GM23338 (cell line): Measurements from ENCODE around the gene EIF4E3. TPM values are rescaled to one million over a fixed set of nuclear protein-coding genes. Genes with fewer than 3 reads are reported as not detected.

ENCODE experiments used
- ATAC-seq: fragments of 200-7000 bp; cut with Tn5 transposase; 3 replicates; pipeline ENCODE4 v1.9.1; 2020
- DNase-seq: peaks from one replicate; pipeline ENCODE4 v3.0.0-alpha.2; 2015; ENCODE audit warnings: low spot score
- H2AFZ ChIP-seq: fragments of 200-600 bp; sonication (generic); 2 replicates; pipeline ENCODE4 v1.8.0; 2016; ENCODE audit warnings: antibody characterized with exemption, mild to moderate bottlenecking, moderate library complexity
- H3F3A ChIP-seq: fragments of 200-600 bp; sonication (generic); replicated peaks from 2 replicates; pipeline ENCODE4 v1.8.0; 2017; ENCODE audit warnings: antibody characterized with exemption, mixed run types, low read depth
- H3K27ac ChIP-seq: fragments of 200-600 bp; sonication (generic); 2 replicates; pipeline ENCODE4 v1.6.1; 2016; ENCODE audit warnings: low read depth
- H3K27me3 ChIP-seq: fragments of 200-600 bp; sonication (generic); 2 replicates; pipeline ENCODE4 v1.8.0; 2016; ENCODE audit warnings: mild to moderate bottlenecking, mixed run types, moderate library complexity; ENCODE audit not compliant: insufficient read depth
- H3K36me3 ChIP-seq: fragments of 200-600 bp; sonication (generic); 2 replicates; pipeline ENCODE4 v1.8.0; 2016; ENCODE audit warnings: mild to moderate bottlenecking; ENCODE audit not compliant: insufficient read depth
- H3K4me1 ChIP-seq: fragments of 200-600 bp; sonication (generic); 2 replicates; pipeline ENCODE4 v1.8.0; 2016; ENCODE audit warnings: mild to moderate bottlenecking, moderate library complexity; ENCODE audit not compliant: insufficient read depth
- H3K4me2 ChIP-seq: fragments of 200-600 bp; sonication (generic); 2 replicates; pipeline ENCODE4 v1.7.1; 2017; ENCODE audit warnings: mixed run types
- H3K4me3 ChIP-seq: fragments of 200-600 bp; sonication (generic); 2 replicates; pipeline ENCODE4 v1.6.1; 2016; ENCODE audit warnings: mixed run types
- H3K79me2 ChIP-seq: fragments of 200-600 bp; sonication (generic); replicated peaks from 2 replicates; pipeline ENCODE4 v1.8.0; 2017; ENCODE audit warnings: mild to moderate bottlenecking; ENCODE audit not compliant: insufficient read depth
- H3K9me2 ChIP-seq: fragments of 200-600 bp; sonication (generic); 2 replicates; pipeline ENCODE4 v1.8.0; 2017; ENCODE audit not compliant: insufficient read depth
- H4K20me1 ChIP-seq: fragments of 200-600 bp; sonication (generic); replicated peaks from 2 replicates; pipeline ENCODE4 v1.8.0; 2017; ENCODE audit warnings: mild to moderate bottlenecking; ENCODE audit not compliant: insufficient read depth
- H3K27ac Mint-ChIP-seq: 2 replicates; pipeline ENCODE4 v1.8.0; 2020; ENCODE audit warnings: inconsistent platforms, mild to moderate bottlenecking, moderate library complexity, mixed read lengths
- H3K27me3 Mint-ChIP-seq: 3 replicates; pipeline ENCODE4 v1.8.0; 2022; ENCODE audit warnings: low read depth, mild to moderate bottlenecking, moderate library complexity, mixed read lengths, inconsistent platforms; ENCODE audit not compliant: insufficient read depth, poor library complexity
- H3K36me3 Mint-ChIP-seq: 3 replicates; pipeline ENCODE4 v1.8.0; 2021; ENCODE audit warnings: low read depth, mild to moderate bottlenecking, inconsistent platforms, moderate library complexity, mixed read lengths
- H3K4me1 Mint-ChIP-seq: 3 replicates; pipeline ENCODE4 v1.8.0; 2020; ENCODE audit warnings: mild to moderate bottlenecking, inconsistent platforms, mixed read lengths
- H3K4me3 Mint-ChIP-seq: 3 replicates; pipeline ENCODE4 v1.8.0; 2021; ENCODE audit warnings: moderate library complexity, mild to moderate bottlenecking, inconsistent platforms, mixed read lengths
- H3K9me3 Mint-ChIP-seq: 3 replicates; pipeline ENCODE4 v1.8.0; 2020; ENCODE audit warnings: moderate library complexity, mild to moderate bottlenecking, inconsistent platforms, mixed read lengths
- CREB1 ChIP-seq: fragments of 250-450 bp; sonication (Bioruptor Pico); IDR thresholded peaks from 2 replicates; pipeline ENCODE4 v1.5.0; 2020; ENCODE audit warnings: low read depth, mild to moderate bottlenecking, moderate library complexity
- EZH2 ChIP-seq: fragments of 200-600 bp; sonication (generic); IDR thresholded peaks from one replicate; pipeline ENCODE4 v1.8.0; 2017; ENCODE audit warnings: antibody characterized with exemption, mild to moderate bottlenecking, low read depth; ENCODE audit not compliant: unreplicated experiment
- EZH2phosphoT487 ChIP-seq: fragments of 200-600 bp; sonication (generic); IDR thresholded peaks from one replicate; pipeline ENCODE4 v1.8.1; 2018; ENCODE audit warnings: antibody characterized with exemption; ENCODE audit not compliant: unreplicated experiment
- JUNB ChIP-seq: IDR thresholded peaks from one replicate; pipeline ENCODE4 v1.6.1; 2016; ENCODE audit warnings: antibody characterized with exemption; ENCODE audit not compliant: unreplicated experiment
- NANOG ChIP-seq: IDR thresholded peaks from 2 replicates; pipeline ENCODE4 v1.6.1; 2016; ENCODE audit warnings: antibody characterized with exemption, borderline replicate concordance
- POLR2AphosphoS5 ChIP-seq: IDR thresholded peaks from 2 replicates; pipeline ENCODE4 v1.6.1; 2016; ENCODE audit warnings: antibody characterized with exemption, low read depth
- REST ChIP-seq: IDR thresholded peaks from one replicate; pipeline ENCODE4 v1.6.1; 2018; ENCODE audit warnings: antibody characterized with exemption; ENCODE audit not compliant: unreplicated experiment
- STAT1 ChIP-seq: IDR thresholded peaks from one replicate; pipeline ENCODE4 v1.6.1; 2016; ENCODE audit warnings: antibody characterized with exemption; ENCODE audit not compliant: unreplicated experiment
- ZNF114 ChIP-seq: fragments of 250-450 bp; sonication (Bioruptor Pico); IDR thresholded peaks from 2 replicates; pipeline ENCODE4 v1.5.0; 2020; ENCODE audit warnings: mild to moderate bottlenecking, moderate library complexity
- ZNF331 ChIP-seq: fragments of 250-450 bp; sonication (Bioruptor Pico); IDR thresholded peaks from 2 replicates; pipeline ENCODE4 v1.5.0; 2020; ENCODE audit warnings: low read depth, mild to moderate bottlenecking, moderate library complexity
- polyA plus RNA-seq: library from polyadenylated mRNA; unstranded; fragments of >200 nt; fragmentation: Nextera tagmentation; extraction: Ambion mirVana; gene quantifications from 2 replicates; pipeline ENCODE4 v1.2.1, GENCODE V29; 2016
- total RNA-seq: library from RNA; depleted of rRNA; stranded (reverse); fragments of >200 nt; shearing (Covaris generic); gene quantifications from 2 replicates; pipeline ENCODE4 v1.2.3, GENCODE V29; 2014
- TF ChIP-seq, protein P1 (sequence below), 2 experiments: fragments of 200-600 bp in 1 of 2; sonication (generic) in 1 of 2; conservative IDR thresholded peaks; 2 replicates each; pipeline versions ENCODE4 v1.5.1 to v1.6.1; 2016 to 2017; ENCODE audit warnings: antibody characterized with exemption in 2 of 2, low read depth in 2 of 2, mild to moderate bottlenecking in 2 of 2, moderate library complexity in 1 of 2
- TF ChIP-seq, protein P2 (sequence below): IDR thresholded peaks from 2 replicates; pipeline ENCODE4 v1.6.1; 2016; ENCODE audit warnings: antibody characterized with exemption
- TF ChIP-seq, protein P3 (sequence below): fragments of 250-450 bp; sonication (Bioruptor Pico); IDR thresholded peaks from 2 replicates; pipeline ENCODE4 v1.5.0; 2020; ENCODE audit warnings: mild to moderate bottlenecking, moderate library complexity

The EIF4E3 gene
- total and polyA plus RNA-seq, 2 experiments from 2014 or later: 6.0 to 9.7 TPM

GRCh38 chr3:71702131-71703024, 22.8 kb downstream of the EIF4E3 start:
- Histone ChIP-seq H3K9me2 (peaks cover 4% of the 10 kb centered on the region; the same call in 1 of the 2 replicates), H3K4me3 (no peak overlapping the region), H3K4me1 (no peaks in the 10 kb centered on the region), H3K4me2 (no peak overlapping the region), H3K27ac (no peak overlapping the region), H3K27me3 (no peaks in the 10 kb centered on the region), H3F3A (no peaks in the 10 kb centered on the region), H4K20me1 (no peaks in the 10 kb centered on the region), H3K79me2 (no peaks in the 10 kb centered on the region), H3K36me3 (no peaks in the 10 kb centered on the region), H2AFZ (no peak overlapping the region)
- Mint-ChIP-seq H3K4me3 (no peak overlapping the region), H3K36me3 (peaks cover 8% of the 10 kb centered on the region), H3K9me3 (no peaks in the 10 kb centered on the region; the same call in 2 of the 3 replicates), H3K27ac (no peak overlapping the region), H3K27me3 (no peaks in the 10 kb centered on the region), H3K4me1 (peaks cover 8% of the 10 kb centered on the region)
- DNase-seq (no peak), ATAC-seq (no peak)
- TF ChIP-seq EZH2phosphoT487 (no peak), STAT1 (no peak), EZH2 (no peak), NANOG (no peak), JUNB (no peak), REST (no peak), ZNF331 (CRISPR knock-in tag) (no peak), ZNF114 (CRISPR knock-in tag) (no peak), POLR2AphosphoS5 (no peak), CREB1 (CRISPR knock-in tag) (no peak)
- TF ChIP-seq, protein P1, sequence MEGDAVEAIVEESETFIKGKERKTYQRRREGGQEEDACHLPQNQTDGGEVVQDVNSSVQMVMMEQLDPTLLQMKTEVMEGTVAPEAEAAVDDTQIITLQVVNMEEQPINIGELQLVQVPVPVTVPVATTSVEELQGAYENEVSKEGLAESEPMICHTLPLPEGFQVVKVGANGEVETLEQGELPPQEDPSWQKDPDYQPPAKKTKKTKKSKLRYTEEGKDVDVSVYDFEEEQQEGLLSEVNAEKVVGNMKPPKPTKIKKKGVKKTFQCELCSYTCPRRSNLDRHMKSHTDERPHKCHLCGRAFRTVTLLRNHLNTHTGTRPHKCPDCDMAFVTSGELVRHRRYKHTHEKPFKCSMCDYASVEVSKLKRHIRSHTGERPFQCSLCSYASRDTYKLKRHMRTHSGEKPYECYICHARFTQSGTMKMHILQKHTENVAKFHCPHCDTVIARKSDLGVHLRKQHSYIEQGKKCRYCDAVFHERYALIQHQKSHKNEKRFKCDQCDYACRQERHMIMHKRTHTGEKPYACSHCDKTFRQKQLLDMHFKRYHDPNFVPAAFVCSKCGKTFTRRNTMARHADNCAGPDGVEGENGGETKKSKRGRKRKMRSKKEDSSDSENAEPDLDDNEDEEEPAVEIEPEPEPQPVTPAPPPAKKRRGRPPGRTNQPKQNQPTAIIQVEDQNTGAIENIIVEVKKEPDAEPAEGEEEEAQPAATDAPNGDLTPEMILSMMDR (conservative IDR thresholded peaks at IDR 0.05; ENCODE audit: low read depth in 2 of 2): no peak
- TF ChIP-seq, protein P2, sequence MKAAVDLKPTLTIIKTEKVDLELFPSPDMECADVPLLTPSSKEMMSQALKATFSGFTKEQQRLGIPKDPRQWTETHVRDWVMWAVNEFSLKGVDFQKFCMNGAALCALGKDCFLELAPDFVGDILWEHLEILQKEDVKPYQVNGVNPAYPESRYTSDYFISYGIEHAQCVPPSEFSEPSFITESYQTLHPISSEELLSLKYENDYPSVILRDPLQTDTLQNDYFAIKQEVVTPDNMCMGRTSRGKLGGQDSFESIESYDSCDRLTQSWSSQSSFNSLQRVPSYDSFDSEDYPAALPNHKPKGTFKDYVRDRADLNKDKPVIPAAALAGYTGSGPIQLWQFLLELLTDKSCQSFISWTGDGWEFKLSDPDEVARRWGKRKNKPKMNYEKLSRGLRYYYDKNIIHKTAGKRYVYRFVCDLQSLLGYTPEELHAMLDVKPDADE: no peak
- TF ChIP-seq, protein P3, sequence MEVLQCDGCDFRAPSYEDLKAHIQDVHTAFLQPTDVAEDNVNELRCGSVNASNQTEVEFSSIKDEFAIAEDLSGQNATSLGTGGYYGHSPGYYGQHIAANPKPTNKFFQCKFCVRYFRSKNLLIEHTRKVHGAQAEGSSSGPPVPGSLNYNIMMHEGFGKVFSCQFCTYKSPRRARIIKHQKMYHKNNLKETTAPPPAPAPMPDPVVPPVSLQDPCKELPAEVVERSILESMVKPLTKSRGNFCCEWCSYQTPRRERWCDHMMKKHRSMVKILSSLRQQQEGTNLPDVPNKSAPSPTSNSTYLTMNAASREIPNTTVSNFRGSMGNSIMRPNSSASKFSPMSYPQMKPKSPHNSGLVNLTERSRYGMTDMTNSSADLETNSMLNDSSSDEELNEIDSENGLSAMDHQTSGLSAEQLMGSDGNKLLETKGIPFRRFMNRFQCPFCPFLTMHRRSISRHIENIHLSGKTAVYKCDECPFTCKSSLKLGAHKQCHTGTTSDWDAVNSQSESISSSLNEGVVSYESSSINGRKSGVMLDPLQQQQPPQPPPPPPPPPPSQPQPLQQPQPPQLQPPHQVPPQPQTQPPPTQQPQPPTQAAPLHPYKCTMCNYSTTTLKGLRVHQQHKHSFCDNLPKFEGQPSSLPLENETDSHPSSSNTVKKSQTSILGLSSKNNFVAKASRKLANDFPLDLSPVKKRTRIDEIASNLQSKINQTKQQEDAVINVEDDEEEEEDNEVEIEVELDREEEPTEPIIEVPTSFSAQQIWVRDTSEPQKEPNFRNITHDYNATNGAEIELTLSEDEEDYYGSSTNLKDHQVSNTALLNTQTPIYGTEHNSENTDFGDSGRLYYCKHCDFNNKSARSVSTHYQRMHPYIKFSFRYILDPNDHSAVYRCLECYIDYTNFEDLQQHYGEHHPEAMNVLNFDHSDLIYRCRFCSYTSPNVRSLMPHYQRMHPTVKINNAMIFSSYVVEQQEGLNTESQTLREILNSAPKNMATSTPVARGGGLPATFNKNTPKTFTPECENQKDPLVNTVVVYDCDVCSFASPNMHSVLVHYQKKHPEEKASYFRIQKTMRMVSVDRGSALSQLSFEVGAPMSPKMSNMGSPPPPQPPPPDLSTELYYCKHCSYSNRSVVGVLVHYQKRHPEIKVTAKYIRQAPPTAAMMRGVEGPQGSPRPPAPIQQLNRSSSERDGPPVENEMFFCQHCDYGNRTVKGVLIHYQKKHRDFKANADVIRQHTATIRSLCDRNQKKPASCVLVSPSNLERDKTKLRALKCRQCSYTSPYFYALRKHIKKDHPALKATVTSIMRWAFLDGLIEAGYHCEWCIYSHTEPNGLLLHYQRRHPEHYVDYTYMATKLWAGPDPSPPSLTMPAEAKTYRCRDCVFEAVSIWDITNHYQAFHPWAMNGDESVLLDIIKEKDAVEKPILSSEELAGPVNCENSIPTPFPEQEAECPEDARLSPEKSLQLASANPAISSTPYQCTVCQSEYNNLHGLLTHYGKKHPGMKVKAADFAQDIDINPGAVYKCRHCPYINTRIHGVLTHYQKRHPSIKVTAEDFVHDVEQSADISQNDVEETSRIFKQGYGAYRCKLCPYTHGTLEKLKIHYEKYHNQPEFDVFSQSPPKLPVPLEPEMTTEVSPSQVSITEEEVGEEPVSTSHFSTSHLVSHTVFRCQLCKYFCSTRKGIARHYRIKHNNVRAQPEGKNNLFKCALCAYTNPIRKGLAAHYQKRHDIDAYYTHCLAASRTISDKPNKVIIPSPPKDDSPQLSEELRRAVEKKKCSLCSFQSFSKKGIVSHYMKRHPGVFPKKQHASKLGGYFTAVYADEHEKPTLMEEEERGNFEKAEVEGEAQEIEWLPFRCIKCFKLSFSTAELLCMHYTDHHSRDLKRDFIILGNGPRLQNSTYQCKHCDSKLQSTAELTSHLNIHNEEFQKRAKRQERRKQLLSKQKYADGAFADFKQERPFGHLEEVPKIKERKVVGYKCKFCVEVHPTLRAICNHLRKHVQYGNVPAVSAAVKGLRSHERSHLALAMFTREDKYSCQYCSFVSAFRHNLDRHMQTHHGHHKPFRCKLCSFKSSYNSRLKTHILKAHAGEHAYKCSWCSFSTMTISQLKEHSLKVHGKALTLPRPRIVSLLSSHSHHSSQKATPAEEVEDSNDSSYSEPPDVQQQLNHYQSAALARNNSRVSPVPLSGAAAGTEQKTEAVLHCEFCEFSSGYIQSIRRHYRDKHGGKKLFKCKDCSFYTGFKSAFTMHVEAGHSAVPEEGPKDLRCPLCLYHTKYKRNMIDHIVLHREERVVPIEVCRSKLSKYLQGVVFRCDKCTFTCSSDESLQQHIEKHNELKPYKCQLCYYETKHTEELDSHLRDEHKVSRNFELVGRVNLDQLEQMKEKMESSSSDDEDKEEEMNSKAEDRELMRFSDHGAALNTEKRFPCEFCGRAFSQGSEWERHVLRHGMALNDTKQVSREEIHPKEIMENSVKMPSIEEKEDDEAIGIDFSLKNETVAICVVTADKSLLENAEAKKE (CRISPR knock-in tag): no peak
